IMR-90 (cell line): ENCODE measurements around the gene STRN4. TPM values are rescaled to one million over a fixed set of nuclear protein-coding genes. Genes with fewer than 3 reads are reported as not detected.

Source experiments
- ATAC-seq: fragments of 200-7000 bp; cut with Tn5 transposase; 2 replicates; pipeline ENCODE4 v1.9.1; 2020; ENCODE audit warnings: low read depth, mild to moderate bottlenecking, moderate library complexity
- BruUV-seq: library from RNA; stranded (reverse); fragments of 400-500 nt; replicated peaks from 2 replicates; lab custom pipeline; 2021; lab: Mats Ljungman, UMichigan
- CTCF ChIA-PET: fragments of 300-600 bp; formaldehyde crosslinking; extraction: SDS; loops from one replicate; lab custom pipeline; 2021; ENCODE audit warnings: antibody characterized with exemption; lab: Yijun Ruan, JAX
- POLR2A ChIA-PET: fragments of 300-600 bp; sonication (Branson Sonifier 250); formaldehyde crosslinking; loops from one replicate; lab custom pipeline; 2022; ENCODE audit warnings: antibody characterized with exemption; ENCODE audit not compliant: unreplicated experiment; lab: Charles Lee
- DNase-seq: peaks from one replicate; pipeline ENCODE4 v3.0.0; 2013
- H2AFZ ChIP-seq: replicated peaks from 2 replicates; pipeline ENCODE3; 2013; ENCODE audit warnings: low read length, mild to moderate bottlenecking; ENCODE audit not compliant: poor library complexity
- H2AK5ac ChIP-seq: 2 replicates; pipeline ENCODE4 v1.6.1; 2013; ENCODE audit warnings: low read depth, low read length, inconsistent platforms
- H2AK9ac ChIP-seq: replicated peaks from 2 replicates; pipeline ENCODE3; 2013; ENCODE audit warnings: mild to moderate bottlenecking, low read depth, low read length, moderate library complexity; ENCODE audit not compliant: poor library complexity
- H2BK120ac ChIP-seq: 2 replicates; pipeline ENCODE4 v1.6.1; 2013; ENCODE audit warnings: low read depth, low read length, inconsistent platforms
- H2BK15ac ChIP-seq: 3 replicates; pipeline ENCODE4 v1.6.1; 2013; ENCODE audit warnings: low read depth, low read length, inconsistent platforms
- H2BK20ac ChIP-seq: 2 replicates; pipeline ENCODE4 v1.6.1; 2013; ENCODE audit warnings: low read depth, mild to moderate bottlenecking, inconsistent platforms, low read length, moderate library complexity
- H2BK5ac ChIP-seq: 2 replicates; pipeline ENCODE4 v1.6.1; 2013; ENCODE audit warnings: mild to moderate bottlenecking, low read depth, low read length, inconsistent platforms; ENCODE audit not compliant: poor library complexity, severe bottlenecking
- H3K14ac ChIP-seq: replicated peaks from 2 replicates; pipeline ENCODE4 v1.6.1; 2013; ENCODE audit warnings: low read depth, low read length, inconsistent platforms
- H3K18ac ChIP-seq: 2 replicates; pipeline ENCODE4 v1.6.1; 2013; ENCODE audit warnings: low read depth, low read length, control low read depth
- H3K23ac ChIP-seq: 2 replicates; pipeline ENCODE4 v1.6.1; 2013; ENCODE audit warnings: low read depth, low read length, inconsistent platforms
- H3K27ac ChIP-seq: 2 replicates; pipeline ENCODE4 v1.5.1; 2013; ENCODE audit warnings: mild to moderate bottlenecking, control low read depth, low read length; ENCODE audit not compliant: insufficient read depth
- H3K27me3 ChIP-seq: 2 replicates; pipeline ENCODE4 v1.6.1; 2013; ENCODE audit warnings: low read length; ENCODE audit not compliant: control insufficient read depth, insufficient read depth
- H3K36me3 ChIP-seq: 2 replicates; pipeline ENCODE4 v1.6.1; 2013; ENCODE audit warnings: low read length, mixed read lengths; ENCODE audit not compliant: control insufficient read depth, insufficient read depth
- H3K4ac ChIP-seq: 2 replicates; pipeline ENCODE4 v1.6.1; 2013; ENCODE audit warnings: low read depth, low read length, inconsistent platforms
- H3K4me1 ChIP-seq: 2 replicates; pipeline ENCODE4 v1.6.1; 2013; ENCODE audit warnings: low read length, mixed read lengths; ENCODE audit not compliant: control insufficient read depth, insufficient read depth
- H3K4me2 ChIP-seq: 2 replicates; pipeline ENCODE4 v1.6.1; 2013; ENCODE audit warnings: low read depth, mild to moderate bottlenecking, control low read depth, low read length, moderate library complexity
- H3K4me3 ChIP-seq: 2 replicates; pipeline ENCODE4 v1.5.1; 2013; ENCODE audit warnings: low read depth, mild to moderate bottlenecking, control low read depth, low read length, moderate library complexity; ENCODE audit not compliant: insufficient read depth
- H3K56ac ChIP-seq: 2 replicates; pipeline ENCODE4 v1.6.1; 2013; ENCODE audit warnings: low read length, inconsistent platforms; ENCODE audit not compliant: insufficient read depth; ENCODE audit errors: extremely low read depth
- H3K79me1 ChIP-seq, 2 experiments: 2 replicates each; pipeline ENCODE4 v1.6.1; 2013; ENCODE audit warnings: low read length in 2 of 2, inconsistent platforms in 1 of 2, low read depth in 1 of 2
- H3K9ac ChIP-seq: 2 replicates; pipeline ENCODE4 v1.6.1; 2013; ENCODE audit warnings: low read depth, low read length, control low read depth
- H3K9me1 ChIP-seq: 2 replicates; pipeline ENCODE4 v1.6.1; 2013; ENCODE audit warnings: low read length, inconsistent platforms; ENCODE audit not compliant: insufficient read depth
- H3K9me3 ChIP-seq: 2 replicates; pipeline ENCODE4 v1.6.1; 2013; ENCODE audit warnings: low read length; ENCODE audit not compliant: control insufficient read depth, insufficient read depth
- H4K20me1 ChIP-seq: 2 replicates; pipeline ENCODE4 v1.6.1; 2013; ENCODE audit warnings: low read length, inconsistent platforms; ENCODE audit not compliant: insufficient read depth
- H4K5ac ChIP-seq: 2 replicates; pipeline ENCODE4 v1.6.1; 2013; ENCODE audit warnings: mild to moderate bottlenecking, low read depth, low read length, control low read depth
- H4K8ac ChIP-seq, 2 experiments: 2 replicates each; pipeline ENCODE4 v1.6.1; 2013; ENCODE audit warnings: low read depth in 2 of 2, low read length in 2 of 2, control low read depth in 1 of 2, inconsistent platforms in 1 of 2
- H4K91ac ChIP-seq: 2 replicates; pipeline ENCODE4 v1.6.1; 2013; ENCODE audit warnings: low read depth, low read length, inconsistent platforms; ENCODE audit not compliant: insufficient read depth
- CTCF ChIP-seq: conservative IDR thresholded peaks from 2 replicates; pipeline ENCODE4 v1.5.1; 2012; ENCODE audit warnings: mild to moderate bottlenecking, low read depth, low read length, improper control_type of control experiment
- FOS ChIP-seq: fragments of 150-350 bp; IDR thresholded peaks from 2 replicates; pipeline ENCODE4 v1.6.1; 2016; ENCODE audit warnings: low read depth, low read length
- RAD21 ChIP-seq: IDR thresholded peaks from 2 replicates; pipeline ENCODE4 v1.6.1; 2012; ENCODE audit warnings: low read length, improper control_type of control experiment
- WGBS, 2 experiments: methylation state at CpG; one replicate each; pipeline versions ENCODE4 v1.1.5 to v1.1.7; 2013; ENCODE audit warnings: missing lambda C conversion rate in 2 of 2; ENCODE audit not compliant: insufficient read length in 1 of 2; ENCODE audit errors: extremely low coverage in 2 of 2; 5-methylcytosine and 5-hydroxymethylcytosine counted together
- dilution Hi-C: fragments of 300-500 bp; cut with HindIII; formaldehyde crosslinking; loops from one replicate; pipeline ENCODE4 v1.14.3; 2018; ENCODE audit warnings: low sequenced_read_pairs; ENCODE audit not compliant: unreplicated experiment
- in situ Hi-C: fragments of 300-500 bp; cut with MboI; formaldehyde crosslinking; loops from 3 replicates; pipeline ENCODE4 v1.14.3; 2019; ENCODE audit warnings: low sequenced_read_pairs, inconsistent platforms, mixed read lengths
- intact Hi-C: fragments of 100-400 bp; cut with micrococcal nuclease; formaldehyde crosslinking; loops from 2 replicates; pipeline ENCODE4 v1.10.0; 2022
- polyA plus RNA-seq, 3 experiments: library from polyadenylated mRNA; depleted of rRNA; stranded (reverse); fragments of >200 nt; gene quantifications; 2 replicates each; pipeline ENCODE4 v1.2.3, GENCODE V29; 2012; ENCODE audit warnings: low replicate concordance in 1 of 3
- total RNA-seq: library from RNA; depleted of rRNA; stranded (reverse); fragments of >200 nt; gene quantifications from 2 replicates; pipeline ENCODE4 v1.2.3, GENCODE V29; 2012

STRN4 gene
- total and polyA plus RNA-seq, 2 of the 4 experiments (the other 2 are of a cell fraction) = 36.7 to 112 TPM

- Histone ChIP-seq H3K4me1 (peaks cover 8% of the 10 kb centered on the region), H3K56ac (no peak overlapping the region), H2BK20ac (no peak overlapping the region), H3K27ac (no peak overlapping the region), H3K14ac (no peak overlapping the region), H3K36me3 (peaks cover 29% of the 10 kb centered on the region), H3K4me2 (no peak overlapping the region), H3K9me3 (no peaks in the 10 kb centered on the region), H2AK5ac (no peak overlapping the region), H3K18ac (no peak overlapping the region), H2AK9ac (peak overlapping the region; percentile 78), H3K79me1 (peaks cover 8 to 22% of the 10 kb centered on the region in 2 experiments; a peak in 2 of 4 replicates), H2BK120ac (no peak overlapping the region), H2BK15ac (no peak overlapping the region), H2BK5ac (no peak overlapping the region), H3K4me3 (no peak overlapping the region), H3K4ac (no peak overlapping the region), H4K8ac (no peak overlapping the region), H3K23ac (no peak overlapping the region), H2AFZ (no peak overlapping the region), H3K9me1 (no peaks in the 10 kb centered on the region), H3K9ac (no peak overlapping the region), H4K5ac (no peak overlapping the region), H4K20me1 (peaks cover 9% of the 10 kb centered on the region), H3K27me3 (no peaks in the 10 kb centered on the region), H4K91ac (no peak overlapping the region)
- TF ChIP-seq RAD21 = peak; percentile 25; the same call in 1 of the 2 replicates
- peak; percentile 40 for TF ChIP-seq CTCF
- TF ChIP-seq FOS = no peak
- CTCF ChIA-PET = interaction anchor here (0.7 kb wide), 1 partner anchor 88 kb away, joined by 4 read pairs; no protein-coding TSS in a partner anchor
- WGBS, 2 experiments = 17% methylated on average over 1 of the region's 4 CpGs; no CpG with 5 or more reads in 1 of the 2 experiments
- POLR2A ChIA-PET = no interaction called here
- dilution Hi-C loops = no loop called here
- in situ Hi-C loops = no loop called here
- no TSS peak for BruUV-seq
- intact Hi-C loops = no loop called here
- ATAC-seq (no peak), DNase-seq (no peak)
Observed at GRCh38 chr19:46753420-46754155, 7.3 kb upstream of the STRN4 start.
